GM18517 (cell line): ENCODE measurements around the gene RALA.

Experiments used
- ATAC-seq: cut with Tn5 transposase; IDR thresholded peaks from one replicate; pipeline ENCODE4 v1.9.1; 2021; ENCODE audit warnings: mild to moderate bottlenecking, moderate library complexity; ENCODE audit not compliant: unreplicated experiment

The RALA gene, protein sequence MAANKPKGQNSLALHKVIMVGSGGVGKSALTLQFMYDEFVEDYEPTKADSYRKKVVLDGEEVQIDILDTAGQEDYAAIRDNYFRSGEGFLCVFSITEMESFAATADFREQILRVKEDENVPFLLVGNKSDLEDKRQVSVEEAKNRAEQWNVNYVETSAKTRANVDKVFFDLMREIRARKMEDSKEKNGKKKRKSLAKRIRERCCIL

DNA sequence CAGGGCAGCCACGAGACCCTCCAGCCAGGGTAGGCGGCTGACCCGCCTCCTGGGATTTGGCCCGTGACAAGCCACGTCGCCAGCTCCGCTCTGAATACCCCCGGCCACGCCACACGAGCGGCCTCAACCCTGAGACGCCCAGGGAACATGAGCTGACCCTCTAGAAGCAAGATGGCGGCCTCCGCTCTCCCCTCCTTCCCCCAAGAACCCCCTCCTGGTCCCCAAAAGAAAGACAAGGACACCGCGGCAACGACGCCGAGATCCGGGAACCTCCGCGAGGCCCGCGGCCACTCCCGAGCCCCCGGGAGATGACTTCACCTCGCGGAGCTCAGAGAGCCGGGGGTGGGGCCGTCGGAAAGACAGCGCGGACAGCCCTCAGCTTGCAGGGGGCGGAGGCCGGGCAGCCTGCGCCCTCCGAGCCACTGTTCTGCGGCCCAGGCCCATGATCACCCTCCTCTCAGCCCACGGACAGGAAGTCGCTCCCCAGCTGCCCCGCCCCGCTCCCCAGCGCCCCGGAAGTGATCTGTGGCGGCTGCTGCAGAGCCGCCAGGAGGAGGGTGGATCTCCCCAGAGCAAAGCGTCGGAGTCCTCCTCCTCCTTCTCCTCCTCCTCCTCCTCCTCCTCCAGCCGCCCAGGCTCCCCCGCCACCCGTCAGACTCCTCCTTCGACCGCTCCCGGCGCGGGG is at the start of gene RALA:
Gene RALA, plus strand, starts transcription at position 526 of the 685 bp plus-strand sequence. CDS start 63,096 bp downstream, outside the sequence.
- ATAC-seq = peak; percentile 87

GRCh38 chr7:39574673-39575349 is 48.6 kb upstream of the RALA start:
- ATAC-seq = no peak

GRCh38 chr7:39577229-39577874 is 46.0 kb upstream of the RALA start:
- ATAC-seq = no peak

- ATAC-seq = peak; percentile 92
Observed at GRCh38 chr7:39580149-39580874, 43.1 kb upstream of the RALA start.

- no peak for ATAC-seq
Observed at GRCh38 chr7:39582536-39582935, 40.8 kb upstream of the RALA start.

GRCh38 chr7:39583539-39583938 is 39.8 kb upstream of the RALA start:
- ATAC-seq = no peak

DNA sequence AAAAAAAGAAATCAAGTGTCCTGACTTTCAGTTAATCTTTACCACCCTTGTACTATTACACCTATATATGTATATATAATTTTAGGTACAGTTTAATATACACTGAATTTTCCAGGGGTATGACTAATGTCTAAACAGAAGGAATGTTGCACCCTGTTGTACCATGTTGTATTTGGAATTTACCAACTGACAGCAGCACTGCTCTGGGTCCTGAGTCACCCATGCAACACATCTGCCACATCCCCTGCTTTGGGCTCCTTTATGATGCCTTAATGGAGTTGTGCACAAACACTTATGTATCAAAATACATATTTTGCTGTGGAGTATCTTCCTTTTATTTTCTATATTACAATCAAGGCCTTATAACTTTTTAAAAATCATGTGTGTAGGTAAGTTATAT is 36.0 kb upstream of the RALA start:
- ATAC-seq = no peak

- ATAC-seq = no peak
Observed at GRCh38 chr7:39588416-39588815, 35.0 kb upstream of the RALA start.

DNA sequence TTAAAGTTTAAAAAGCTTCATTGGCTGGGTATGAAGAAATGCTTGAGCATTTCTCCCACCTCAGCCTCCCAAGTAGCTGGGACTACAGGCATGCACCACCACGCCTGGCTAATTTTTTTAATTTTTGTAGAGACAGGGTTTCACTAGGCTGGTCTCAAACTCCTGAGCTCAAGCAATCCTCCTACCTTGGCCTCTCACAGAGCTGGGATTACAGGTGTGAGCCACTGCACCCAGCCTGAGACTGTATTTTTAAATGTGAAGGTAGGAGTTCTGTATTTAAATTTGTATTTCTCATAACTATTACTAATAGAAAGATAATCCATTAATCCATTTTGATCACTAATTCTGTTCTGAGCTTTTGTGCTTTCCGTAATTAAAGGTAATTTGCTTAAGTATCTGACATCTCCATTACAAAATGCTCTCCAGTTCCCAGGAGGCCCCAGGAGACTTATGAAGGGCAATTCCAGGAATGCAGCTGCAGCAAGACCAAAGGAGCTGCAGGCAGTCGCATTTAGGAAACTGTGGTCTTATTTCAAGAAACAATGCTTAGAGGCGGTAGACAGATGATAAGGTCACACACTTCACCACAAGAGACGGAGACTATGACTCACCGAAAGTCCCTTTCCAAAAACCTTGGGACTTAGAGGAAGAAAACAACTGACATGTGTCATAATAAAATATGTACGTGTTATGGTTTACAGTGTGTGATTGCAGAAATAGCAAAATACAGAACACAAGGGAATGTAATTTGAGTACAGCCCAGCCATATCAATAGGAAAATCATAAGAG is 33.9 kb upstream of the RALA start:
- peak; percentile 91 for ATAC-seq

GRCh38 chr7:39592586-39592985 is 30.8 kb upstream of the RALA start:
- ATAC-seq = no peak

- no peak for ATAC-seq
Observed at GRCh38 chr7:39594988-39595620, 28.3 kb upstream of the RALA start.

DNA sequence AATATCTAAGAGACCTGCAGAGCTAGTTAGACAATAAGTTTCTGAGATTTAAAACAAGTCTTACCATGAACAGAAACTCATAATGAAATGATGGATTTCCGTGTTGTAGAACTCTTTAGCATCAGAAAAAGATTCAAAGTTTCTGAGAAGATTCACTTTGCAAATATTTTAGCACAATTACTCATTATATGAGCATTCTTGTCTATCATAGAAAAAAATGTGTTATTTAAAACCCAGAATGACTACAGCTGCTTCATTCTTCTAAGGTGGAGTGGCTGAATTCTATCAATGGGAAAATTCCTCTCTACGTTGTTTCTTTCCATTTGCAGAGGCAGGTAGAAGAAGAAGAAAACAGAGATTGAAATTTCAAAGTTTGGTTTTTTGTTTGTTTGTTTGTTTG is 21.0 kb upstream of the RALA start:
- no peak for ATAC-seq

DNA sequence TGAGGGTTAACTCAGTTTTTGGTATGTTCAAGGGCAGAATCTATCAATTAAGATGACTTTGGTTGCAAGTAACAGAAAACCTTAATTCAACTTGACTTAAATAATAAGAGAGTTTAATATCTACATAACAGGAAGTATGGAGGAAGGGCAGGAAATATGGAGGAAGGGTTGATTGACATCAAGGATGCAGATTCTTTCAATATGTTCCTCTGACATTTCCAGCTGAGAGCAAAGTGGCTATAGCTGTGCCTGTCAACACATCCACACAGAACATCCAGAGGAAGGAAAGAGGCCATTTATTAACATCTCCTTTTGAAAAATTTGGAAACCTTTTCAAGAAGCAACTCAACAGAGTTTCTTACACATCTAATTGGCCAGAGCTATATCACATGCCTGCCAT is 19.4 kb upstream of the RALA start:
- ATAC-seq = no peak

DNA sequence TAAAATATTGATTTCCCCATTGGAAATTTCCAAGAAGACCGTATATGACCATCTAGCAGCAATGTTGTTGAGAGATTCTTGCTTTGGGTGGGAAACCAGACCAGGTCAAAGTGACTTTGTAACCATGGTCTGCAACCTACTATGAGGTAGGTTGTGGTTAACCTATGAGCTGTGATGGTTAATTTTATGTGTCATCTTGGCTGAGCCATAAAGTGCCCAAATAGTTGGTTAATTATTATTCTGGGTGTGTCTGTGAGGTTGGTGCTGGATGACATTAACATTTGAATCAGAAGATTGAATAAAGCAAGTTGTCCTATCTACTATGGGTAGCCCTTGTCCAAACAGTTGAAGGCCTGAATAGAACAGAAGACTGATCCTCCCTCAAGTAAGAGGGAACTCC is 18.3 kb upstream of the RALA start:
- peak; percentile 70 for ATAC-seq

GRCh38 chr7:39606352-39606751 is 17.0 kb upstream of the RALA start:
- no peak for ATAC-seq

DNA sequence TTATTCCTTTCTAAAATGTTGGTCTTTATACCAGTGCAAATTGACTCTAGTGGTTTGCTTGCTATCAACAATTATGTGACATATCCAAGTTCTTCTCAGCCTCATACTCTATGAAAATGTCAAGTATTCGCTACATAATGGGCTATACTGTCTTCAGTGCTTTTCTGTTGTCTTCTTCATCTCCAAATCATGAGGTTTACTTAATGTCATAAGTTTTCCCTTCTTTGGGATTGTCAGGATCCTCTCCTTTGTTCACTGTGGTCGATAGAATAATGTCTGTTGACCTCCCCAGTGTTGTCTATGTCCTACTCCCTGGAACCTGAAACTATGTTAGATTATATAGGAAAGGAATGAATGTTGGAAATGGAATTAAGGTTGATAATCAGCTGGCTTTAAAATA is 16.4 kb upstream of the RALA start:
- no peak for ATAC-seq

DNA sequence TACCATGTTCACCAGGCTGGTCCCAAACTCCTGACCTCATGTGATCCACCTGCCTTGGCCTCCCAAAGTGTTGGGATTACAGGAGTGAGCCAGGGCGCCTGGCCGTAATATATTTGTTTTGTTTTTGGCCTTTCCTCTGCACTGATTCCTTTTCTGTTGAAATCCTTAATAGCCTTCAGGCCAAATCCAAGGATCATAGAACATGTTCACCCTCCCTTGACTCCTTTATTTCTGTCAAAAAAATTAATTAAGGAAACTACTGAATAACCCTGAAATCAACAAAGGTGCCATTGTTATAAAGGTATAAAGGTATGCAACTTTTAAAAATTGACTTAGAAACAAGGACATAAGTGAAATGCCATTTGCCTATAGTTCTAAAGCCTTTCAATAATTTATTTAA is 15.5 kb upstream of the RALA start:
- ATAC-seq = no peak

- ATAC-seq = no peak
Observed at GRCh38 chr7:39608278-39608677, 15.1 kb upstream of the RALA start.

DNA sequence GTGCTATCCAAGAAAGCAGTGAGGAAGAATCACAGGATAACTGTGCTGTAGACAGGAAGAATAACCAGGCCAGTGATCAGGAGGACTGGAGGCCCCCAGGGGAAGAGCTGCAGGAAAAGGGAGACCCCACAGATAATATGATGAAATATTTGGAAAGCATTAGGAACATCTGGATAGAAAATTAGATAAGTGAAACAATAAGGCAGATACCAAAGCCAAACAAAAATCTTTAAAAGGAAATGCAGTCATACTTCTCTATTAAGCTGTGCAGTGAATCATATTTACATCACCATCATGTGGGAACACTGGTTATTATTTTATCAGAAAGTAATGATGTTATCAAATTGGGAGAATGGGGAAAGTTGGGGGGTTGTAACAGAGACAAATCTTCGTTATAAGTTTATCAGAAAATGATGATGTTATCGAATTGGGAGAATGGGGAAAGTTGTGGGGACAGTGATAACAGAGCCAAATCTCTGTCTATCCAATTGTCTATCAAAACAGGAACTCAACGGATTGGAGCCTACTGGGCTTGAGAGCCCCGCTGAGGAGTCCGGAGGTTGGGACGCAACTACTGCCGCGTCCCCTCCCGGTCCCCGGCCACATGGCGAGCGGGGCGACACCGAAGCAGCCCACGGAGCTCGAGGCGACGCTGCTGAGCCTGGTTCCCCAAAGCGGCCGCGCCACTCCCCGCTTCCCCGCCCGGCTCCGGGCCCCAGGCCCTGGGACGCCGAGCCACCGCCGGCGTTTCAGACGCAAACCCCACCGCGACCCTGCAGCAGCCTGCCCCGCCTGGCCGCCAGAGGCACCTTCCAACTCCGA is 14.0 kb upstream of the RALA start:
- no peak for ATAC-seq
